ENCODE data around the gene MRLN. TPM values are rescaled to one million over a fixed set of nuclear protein-coding genes. Genes with fewer than 3 reads are reported as not detected.

Gene MRLN
- polyA plus RNA-seq, 3 donors from 2014 or later, result not detected

Other genes starting within 250 kb of the MRLN start
- gene SLC16A9, start 43.6 kb downstream of the MRLN start, polyA plus RNA-seq, result not detected
- 1 to 10 TPM; 1.6 to 3.5 (median 1.8) TPM for gene CCDC6, start 153.1 kb upstream of the MRLN start, polyA plus RNA-seq